Stimulated activated memory B cell treated with anti-CD40 and anti-IgM and Interleukin-4, amounts not matched to agents 10 μg/mL and 1 μg/mL and 100 μg/mL, for 72 hours (primary cell): ENCODE data around the gene SIPA1L3.
A peak's percentile ranks its signal among the peaks of the same experiment; 100 is the strongest.

Experiments used
- ATAC-seq: fragments of 150-1000 bp; cut with Tn5 transposase; 2 replicates; pipeline ENCODE4 v1.10.0; 2021
- H3K27ac Mint-ChIP-seq: one replicate; pipeline ENCODE4 v1.8.0; 2022; ENCODE audit warnings: mild to moderate bottlenecking, mixed read lengths
- H3K27me3 Mint-ChIP-seq: one replicate; pipeline ENCODE4 v1.8.0; 2022; ENCODE audit warnings: mixed read lengths
- H3K36me3 Mint-ChIP-seq: one replicate; pipeline ENCODE4 v1.8.0; 2022; ENCODE audit warnings: mixed read lengths
- H3K4me1 Mint-ChIP-seq: one replicate; pipeline ENCODE4 v1.8.0; 2022; ENCODE audit warnings: mixed read lengths
- H3K4me3 Mint-ChIP-seq: one replicate; pipeline ENCODE4 v1.8.0; 2022; ENCODE audit warnings: mild to moderate bottlenecking, moderate library complexity, mixed read lengths
- H3K9me3 Mint-ChIP-seq: one replicate; pipeline ENCODE4 v1.8.0; 2022; ENCODE audit warnings: mixed read lengths

The SIPA1L3 gene

DNA sequence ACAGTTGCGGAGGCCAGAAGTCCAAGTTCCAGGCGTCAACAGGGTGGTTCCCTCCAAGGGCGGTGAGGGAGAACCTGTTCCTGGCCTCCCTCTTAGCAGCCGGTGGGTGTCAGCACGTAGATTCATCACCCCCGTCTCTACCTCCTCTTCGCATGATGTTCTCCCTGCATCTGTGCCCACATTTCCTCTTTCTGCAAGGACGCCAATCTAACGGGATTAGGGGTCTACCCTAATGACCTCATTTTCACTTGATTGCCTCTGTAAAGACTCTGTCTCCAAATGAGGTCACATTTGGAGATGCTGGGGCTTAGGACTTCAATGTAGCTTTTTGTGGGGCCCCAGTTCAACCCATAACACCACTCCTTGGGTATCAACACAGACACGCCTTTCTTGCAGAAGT is 278.6 kb downstream of the SIPA1L3 start:
- H3K4me1 Mint-ChIP-seq = peaks cover 7% of the 10 kb centered on the region
- no peaks in the 10 kb centered on the region for H3K9me3 Mint-ChIP-seq
- H3K36me3 Mint-ChIP-seq = peaks cover 69% of the 10 kb centered on the region
- no peak for ATAC-seq
- no peak overlapping the region for H3K27ac Mint-ChIP-seq
- no peaks in the 10 kb centered on the region for H3K27me3 Mint-ChIP-seq
- H3K4me3 Mint-ChIP-seq = no peak overlapping the region

DNA sequence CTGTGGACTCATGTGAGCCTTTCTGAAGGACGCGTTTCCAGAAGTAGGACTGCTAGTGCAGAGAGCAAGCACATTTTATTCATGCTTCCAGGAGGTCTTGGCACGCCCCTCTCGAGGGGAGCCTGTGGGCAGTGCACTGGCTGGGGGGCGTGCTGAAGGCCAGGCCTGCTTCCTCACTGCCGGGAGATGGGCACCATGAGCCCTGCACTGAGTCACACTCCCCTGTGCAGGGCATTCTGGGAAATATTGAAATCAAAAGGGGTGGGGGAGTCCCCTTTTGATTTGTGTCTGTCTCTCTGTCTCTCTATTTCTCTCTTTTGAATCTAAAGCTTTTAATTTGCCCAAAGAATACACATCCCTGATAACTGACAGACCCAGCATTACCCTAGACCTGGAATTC is 283.1 kb downstream of the SIPA1L3 start:
- no peaks in the 10 kb centered on the region for H3K27me3 Mint-ChIP-seq
- ATAC-seq = peak; percentile 47
- peaks cover 8% of the 10 kb centered on the region for H3K4me1 Mint-ChIP-seq
- H3K36me3 Mint-ChIP-seq = peaks cover 71% of the 10 kb centered on the region
- H3K27ac Mint-ChIP-seq = no peak overlapping the region
- H3K4me3 Mint-ChIP-seq = no peak overlapping the region
- H3K9me3 Mint-ChIP-seq = no peaks in the 10 kb centered on the region

DNA sequence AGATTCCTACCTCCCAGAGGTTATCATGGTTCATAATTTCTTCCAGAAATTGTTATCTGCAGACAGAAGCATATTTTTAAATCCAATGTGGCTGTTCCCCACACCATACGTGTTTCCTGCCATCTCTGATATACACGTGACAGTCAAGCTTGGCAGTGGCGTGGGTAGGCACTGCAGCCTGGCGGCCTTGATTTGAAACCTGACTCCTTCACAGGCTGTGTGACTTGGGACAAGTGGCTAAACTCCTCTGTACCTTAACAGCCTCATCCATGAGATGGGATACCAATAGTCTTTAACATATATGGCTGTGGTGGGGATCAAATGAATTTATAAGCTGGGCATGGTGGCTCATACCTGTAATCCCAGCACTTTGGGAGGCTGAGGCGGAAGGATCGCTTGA is 283.8 kb downstream of the SIPA1L3 start:
- Mint-ChIP-seq H3K4me3 (no peak overlapping the region), H3K27ac (no peak overlapping the region), H3K9me3 (no peaks in the 10 kb centered on the region)

DNA sequence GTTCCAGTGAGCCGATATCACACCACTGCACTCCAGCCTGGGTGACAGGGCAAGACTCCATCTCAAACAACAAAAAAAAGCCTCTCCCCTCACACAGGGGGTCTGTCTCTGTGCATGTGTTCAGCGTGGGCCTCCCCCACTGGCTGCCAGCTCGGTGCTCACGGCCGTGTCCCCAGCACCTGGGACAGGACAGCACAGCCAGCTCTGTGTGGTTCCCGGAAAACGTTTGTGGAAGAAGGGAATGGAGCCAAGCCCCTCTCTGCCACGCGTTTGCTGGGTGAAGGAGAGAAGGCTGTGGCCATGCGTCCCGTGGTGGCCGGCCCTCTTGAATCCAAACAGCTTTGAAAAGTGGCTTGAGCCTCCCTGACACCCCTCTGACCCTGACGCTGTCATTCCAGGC is 284.7 kb downstream of the SIPA1L3 start:
- Mint-ChIP-seq H3K9me3 (no peaks in the 10 kb centered on the region), H3K27me3 (no peaks in the 10 kb centered on the region), H3K36me3 (peaks cover 77% of the 10 kb centered on the region), H3K4me1 (peaks cover 11% of the 10 kb centered on the region), H3K4me3 (no peak overlapping the region), H3K27ac (no peak overlapping the region)
- no peak for ATAC-seq

More for the DNA sequence above, 283.8 kb downstream of the SIPA1L3 start:
- Mint-ChIP-seq H3K27me3 (no peaks in the 10 kb centered on the region), H3K36me3 (peaks cover 72% of the 10 kb centered on the region), H3K4me1 (peaks cover 11% of the 10 kb centered on the region)
- no peak for ATAC-seq

DNA sequence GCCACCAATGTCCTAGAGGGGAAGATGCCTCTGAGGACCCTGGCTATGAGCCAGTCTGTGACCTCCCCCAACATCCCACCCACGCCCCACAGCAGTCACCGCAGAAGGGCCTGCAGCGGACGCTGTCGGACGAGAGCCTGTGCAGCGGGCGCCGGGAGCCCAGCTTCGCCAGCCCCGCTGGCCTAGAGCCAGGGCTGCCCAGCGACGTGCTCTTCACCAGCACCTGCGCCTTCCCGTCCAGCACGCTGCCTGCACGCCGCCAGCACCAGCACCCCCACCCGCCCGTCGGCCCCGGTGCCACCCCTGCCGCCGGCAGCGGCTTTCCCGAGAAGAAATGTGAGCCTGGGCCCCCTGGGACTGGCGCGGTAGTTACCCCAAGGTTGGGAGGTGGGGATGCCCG is 286.4 kb downstream of the SIPA1L3 start:
- Mint-ChIP-seq H3K27ac (no peak overlapping the region), H3K27me3 (no peaks in the 10 kb centered on the region), H3K36me3 (peaks cover 94% of the 10 kb centered on the region), H3K9me3 (no peaks in the 10 kb centered on the region), H3K4me1 (peaks cover 11% of the 10 kb centered on the region), H3K4me3 (no peak overlapping the region)
- no peak for ATAC-seq

DNA sequence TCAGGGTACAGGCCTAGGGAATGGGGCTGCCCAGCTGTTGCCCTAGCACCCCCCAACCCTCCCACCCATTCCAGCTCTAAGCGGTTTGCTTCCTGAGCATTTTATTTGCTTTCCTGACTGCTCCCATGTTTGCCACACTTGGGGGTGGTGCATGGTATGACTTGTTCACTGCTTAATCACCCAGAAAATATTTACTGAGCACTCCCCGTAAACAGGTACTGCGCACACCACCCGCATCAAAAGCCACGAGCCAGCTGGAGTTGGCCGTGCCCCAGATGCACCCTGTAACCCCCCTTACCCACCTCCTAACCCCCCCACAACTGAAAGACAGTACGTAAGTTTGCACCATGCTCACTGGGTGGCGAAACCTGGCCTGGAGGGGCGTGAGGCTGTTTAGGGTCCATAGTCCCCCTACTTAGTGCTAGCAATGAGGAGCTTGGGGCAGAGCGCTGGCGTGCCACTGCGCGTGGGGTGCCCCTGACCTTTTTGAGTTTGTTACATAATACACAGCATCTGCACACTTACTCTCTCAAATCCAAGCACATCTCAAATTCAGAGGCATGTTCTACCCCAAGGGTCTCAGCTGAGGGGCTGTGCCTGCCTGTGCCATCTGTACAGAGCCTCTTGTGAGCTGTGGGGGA is 287.2 kb downstream of the SIPA1L3 start:
- H3K36me3 Mint-ChIP-seq = peaks cover 95% of the 10 kb centered on the region
- H3K27ac Mint-ChIP-seq = no peak overlapping the region
- ATAC-seq = no peak
- no peaks in the 10 kb centered on the region for H3K9me3 Mint-ChIP-seq
- H3K4me1 Mint-ChIP-seq = peaks cover 6% of the 10 kb centered on the region
- H3K27me3 Mint-ChIP-seq = no peaks in the 10 kb centered on the region
- no peak overlapping the region for H3K4me3 Mint-ChIP-seq

DNA sequence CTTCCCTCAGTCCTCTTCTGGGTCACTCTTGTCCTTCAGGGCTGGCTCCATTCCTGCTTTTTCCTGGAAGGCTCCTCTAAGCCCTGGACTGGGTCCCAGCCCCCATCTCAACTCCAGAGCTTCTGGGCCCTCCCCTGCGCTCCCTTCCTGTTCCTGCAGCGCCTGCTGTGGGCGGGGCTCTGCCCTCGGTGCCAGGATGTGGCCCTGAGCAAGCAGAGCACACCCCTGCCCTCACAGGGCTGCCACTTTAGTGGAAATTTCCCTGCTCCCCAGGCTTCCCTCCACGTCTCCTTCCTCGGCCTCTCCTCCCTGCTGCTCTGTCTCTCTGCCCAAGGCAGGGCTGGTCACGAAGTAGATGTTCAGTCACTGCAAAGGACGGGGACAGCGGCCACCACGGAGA is 288.2 kb downstream of the SIPA1L3 start:
- ATAC-seq = no peak
- Mint-ChIP-seq H3K4me1 (peaks cover 5% of the 10 kb centered on the region), H3K27ac (no peak overlapping the region), H3K9me3 (no peaks in the 10 kb centered on the region), H3K36me3 (peaks cover 92% of the 10 kb centered on the region), H3K27me3 (no peaks in the 10 kb centered on the region), H3K4me3 (no peak overlapping the region)

DNA sequence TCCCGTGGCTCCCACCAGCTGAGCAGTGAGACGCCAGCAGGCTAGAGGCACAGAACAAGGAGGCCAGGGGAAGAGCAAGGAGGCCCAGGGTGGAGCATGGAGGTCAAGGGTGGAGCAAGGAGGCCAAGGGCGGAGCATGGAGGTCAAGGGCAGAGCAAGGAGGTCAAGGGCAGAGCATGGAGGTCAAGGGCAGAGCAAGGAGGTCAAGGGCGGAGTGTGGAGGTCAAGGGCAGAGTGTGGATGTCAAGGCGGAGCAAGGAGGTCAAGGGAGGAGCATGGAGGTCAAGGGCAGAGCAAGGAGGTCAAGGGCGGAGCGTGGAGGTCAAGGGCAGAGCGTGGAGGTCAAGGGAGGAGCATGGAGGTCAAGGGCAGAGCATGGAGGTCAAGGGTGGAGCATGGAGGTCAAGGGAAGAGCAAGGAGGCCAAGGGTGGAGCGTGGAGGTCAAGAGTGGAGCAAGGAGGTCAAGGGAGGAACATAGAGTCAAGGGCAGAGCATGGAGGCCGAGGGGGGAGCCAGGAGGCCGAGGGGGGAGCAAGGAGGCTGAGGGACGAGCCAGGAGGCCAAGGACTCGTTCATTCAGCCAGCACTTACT is 289.3 kb downstream of the SIPA1L3 start:
- Mint-ChIP-seq H3K9me3 (no peaks in the 10 kb centered on the region), H3K4me1 (peaks cover 5% of the 10 kb centered on the region), H3K27me3 (no peaks in the 10 kb centered on the region), H3K4me3 (no peak overlapping the region), H3K27ac (no peak overlapping the region), H3K36me3 (peaks cover 89% of the 10 kb centered on the region)
- ATAC-seq = no peak

DNA sequence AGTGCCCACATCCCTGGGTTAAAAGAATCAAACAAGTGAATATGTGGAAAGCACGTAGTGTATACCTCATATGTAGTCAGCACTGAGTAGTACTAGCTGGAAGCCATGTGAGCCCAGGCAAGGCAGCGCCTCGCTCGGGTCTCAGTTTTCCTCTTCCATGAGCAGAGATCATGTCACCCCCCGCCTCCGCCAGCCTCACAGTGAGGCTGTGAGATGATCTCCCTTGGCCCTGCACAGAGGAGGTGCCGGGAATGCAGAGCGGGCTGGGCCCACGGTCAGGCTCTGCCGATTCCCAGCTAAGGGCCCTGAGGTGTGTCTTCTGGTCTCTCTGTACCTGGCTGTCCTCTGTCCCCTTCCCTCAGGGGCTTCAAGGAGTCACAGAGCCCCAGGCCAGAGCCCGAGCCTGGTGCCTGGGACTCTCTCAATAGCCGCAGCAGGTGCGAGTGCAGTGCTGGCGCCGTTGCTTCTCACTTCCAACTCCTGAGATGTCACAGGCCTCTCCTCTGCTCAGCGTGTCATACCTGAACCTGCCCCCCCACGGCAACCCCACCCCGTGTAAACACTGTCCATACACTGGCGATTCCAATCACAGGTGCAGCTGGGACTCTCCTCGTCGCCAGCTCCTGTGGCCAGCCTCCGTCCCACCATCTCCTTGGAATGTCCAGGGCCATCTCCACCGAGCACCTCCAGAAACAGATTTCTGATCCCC is 290.1 kb downstream of the SIPA1L3 start:
- Mint-ChIP-seq H3K27me3 (no peaks in the 10 kb centered on the region), H3K9me3 (no peaks in the 10 kb centered on the region), H3K36me3 (peaks cover 89% of the 10 kb centered on the region), H3K27ac (no peak overlapping the region), H3K4me3 (no peak overlapping the region), H3K4me1 (peaks cover 5% of the 10 kb centered on the region)
- ATAC-seq = no peak

DNA sequence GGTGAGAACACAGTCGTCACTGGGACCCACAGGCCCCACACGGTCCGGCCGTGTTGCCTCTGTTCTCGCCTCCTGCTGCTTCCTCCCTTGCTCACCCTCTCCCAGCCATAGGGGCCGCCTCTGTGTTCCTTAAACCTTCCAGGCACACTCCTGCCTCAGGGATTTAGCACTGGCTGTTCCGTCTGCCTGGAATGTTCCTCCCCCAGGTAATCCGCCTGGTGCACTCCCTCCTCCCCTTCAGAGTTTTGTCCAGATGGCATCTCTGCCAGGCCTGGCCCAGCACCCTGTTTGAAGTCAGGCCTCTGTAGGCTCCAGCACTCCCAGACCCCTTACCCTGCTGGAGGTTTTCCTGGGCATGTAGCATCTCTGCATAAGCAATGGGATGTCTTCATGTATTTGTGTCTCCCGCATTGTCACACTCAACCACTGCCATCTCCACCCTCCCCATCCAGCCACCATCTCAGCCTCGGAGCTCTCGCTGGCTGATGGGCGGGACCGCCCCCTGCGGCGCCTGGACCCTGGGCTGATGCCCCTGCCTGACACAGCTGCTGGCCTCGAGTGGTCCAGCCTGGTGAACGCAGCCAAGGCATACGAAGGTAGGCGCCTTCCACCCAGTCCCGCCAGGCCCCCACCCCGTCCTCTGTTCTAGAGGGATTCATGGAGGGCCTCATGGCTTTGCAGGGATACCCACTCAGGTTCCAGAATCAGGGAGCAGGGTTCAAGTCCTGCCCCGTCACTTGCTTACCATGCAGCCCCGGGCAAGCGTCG is 291.1 kb downstream of the SIPA1L3 start:
- Mint-ChIP-seq H3K36me3 (peaks cover 89% of the 10 kb centered on the region), H3K27me3 (no peaks in the 10 kb centered on the region), H3K9me3 (no peaks in the 10 kb centered on the region), H3K4me1 (peaks cover 5% of the 10 kb centered on the region), H3K4me3 (no peak overlapping the region), H3K27ac (no peak overlapping the region)
- ATAC-seq = no peak

DNA sequence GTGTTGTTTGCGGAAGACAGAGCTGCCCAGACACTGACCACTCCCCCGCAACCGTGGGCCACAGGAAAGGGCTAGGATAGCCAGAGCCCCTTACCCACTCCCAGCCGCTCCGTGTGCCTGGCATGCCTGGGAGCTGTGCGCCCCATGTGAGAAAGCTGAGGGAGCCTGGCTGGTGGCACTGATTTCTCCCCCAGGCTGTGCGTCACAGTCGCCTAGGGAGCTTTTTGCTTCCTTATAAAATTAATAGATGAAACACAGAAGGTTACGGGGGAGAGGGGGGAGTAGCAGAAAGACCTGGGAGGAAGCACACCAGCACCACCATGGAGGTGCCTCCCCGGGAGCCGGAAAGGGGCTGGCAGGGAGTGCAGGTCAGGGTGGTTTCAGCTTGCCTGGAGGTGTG is 292.3 kb downstream of the SIPA1L3 start:
- H3K27me3 Mint-ChIP-seq = no peaks in the 10 kb centered on the region
- no peak for ATAC-seq
- no peaks in the 10 kb centered on the region for H3K9me3 Mint-ChIP-seq
- H3K4me3 Mint-ChIP-seq = no peak overlapping the region
- H3K36me3 Mint-ChIP-seq = peaks cover 88% of the 10 kb centered on the region
- H3K4me1 Mint-ChIP-seq = peaks cover 5% of the 10 kb centered on the region
- H3K27ac Mint-ChIP-seq = no peak overlapping the region

DNA sequence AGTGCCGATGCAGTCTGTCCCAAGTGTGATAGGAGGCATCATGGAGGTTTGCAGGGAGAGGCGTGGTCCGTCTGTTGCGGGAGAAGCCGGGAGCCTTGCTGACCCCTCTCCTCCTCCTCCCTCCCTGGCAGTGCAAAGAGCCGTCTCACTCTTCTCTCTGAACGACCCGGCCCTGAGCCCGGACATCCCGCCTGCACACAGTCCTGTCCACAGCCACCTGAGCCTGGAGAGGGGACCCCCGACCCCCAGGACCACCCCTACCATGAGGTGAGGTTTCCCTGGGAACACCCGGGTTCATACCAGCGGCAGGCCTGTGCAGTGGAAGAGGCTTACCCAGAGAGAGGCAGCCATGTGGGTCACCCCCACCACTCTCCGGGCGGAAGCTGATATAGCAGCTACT is 294.7 kb downstream of the SIPA1L3 start:
- no peak for ATAC-seq
- H3K36me3 Mint-ChIP-seq = peaks cover 85% of the 10 kb centered on the region

DNA sequence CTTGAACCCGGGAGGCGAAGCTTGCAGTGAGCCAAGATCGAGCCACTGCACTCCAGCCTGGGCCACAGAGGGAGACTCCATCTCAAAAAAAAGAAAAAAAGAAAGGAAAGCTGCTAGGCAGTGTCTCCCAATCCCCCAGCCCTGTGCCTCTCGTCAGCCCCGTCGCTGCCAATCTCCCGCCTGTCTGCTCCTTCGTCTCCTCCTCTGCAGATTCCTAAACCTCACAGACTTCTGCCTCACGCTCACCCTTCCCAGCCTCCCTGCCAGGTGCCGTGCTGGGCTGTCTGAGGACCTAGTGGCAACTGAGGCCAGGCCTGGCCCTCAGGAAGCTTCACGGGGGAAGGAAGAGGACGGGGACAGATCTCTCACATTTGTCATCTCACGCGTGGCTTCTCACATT is 295.5 kb downstream of the SIPA1L3 start:
- no peaks in the 10 kb centered on the region for H3K9me3 Mint-ChIP-seq
- no peaks in the 10 kb centered on the region for H3K4me1 Mint-ChIP-seq
- H3K36me3 Mint-ChIP-seq = peaks cover 84% of the 10 kb centered on the region
- ATAC-seq = no peak
- H3K4me3 Mint-ChIP-seq = no peak overlapping the region
- H3K27me3 Mint-ChIP-seq = no peaks in the 10 kb centered on the region
- no peak overlapping the region for H3K27ac Mint-ChIP-seq

More for the DNA sequence above, 294.7 kb downstream of the SIPA1L3 start:
- Mint-ChIP-seq H3K27me3 (no peaks in the 10 kb centered on the region), H3K9me3 (no peaks in the 10 kb centered on the region), H3K4me3 (no peak overlapping the region), H3K27ac (no peak overlapping the region), H3K4me1 (no peaks in the 10 kb centered on the region)

DNA sequence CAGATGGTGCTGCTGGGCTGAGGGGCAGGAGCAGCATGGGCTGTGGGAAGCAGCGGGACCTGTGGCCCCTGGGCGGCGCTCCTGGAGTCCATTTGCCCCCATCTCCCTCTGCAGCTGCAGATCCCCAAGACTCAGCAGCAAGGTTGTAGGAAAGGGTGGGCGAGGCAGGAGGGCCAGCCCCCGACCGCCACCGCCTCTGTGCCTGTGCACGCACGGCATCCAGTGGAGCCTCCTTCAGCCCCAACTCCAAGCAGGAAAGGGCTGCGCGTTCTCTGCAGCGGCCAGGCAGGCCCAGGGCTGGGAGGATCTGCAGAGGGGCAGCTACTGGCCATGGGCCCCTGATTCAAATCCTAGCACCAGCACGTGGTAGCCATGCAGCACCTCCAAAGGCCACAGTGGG is 296.2 kb downstream of the SIPA1L3 start:
- peaks cover 3% of the 10 kb centered on the region for H3K27me3 Mint-ChIP-seq
- H3K9me3 Mint-ChIP-seq = no peaks in the 10 kb centered on the region
- H3K36me3 Mint-ChIP-seq = peaks cover 81% of the 10 kb centered on the region
- no peaks in the 10 kb centered on the region for H3K4me1 Mint-ChIP-seq
- H3K4me3 Mint-ChIP-seq = no peak overlapping the region
- no peak overlapping the region for H3K27ac Mint-ChIP-seq
- no peak for ATAC-seq

DNA sequence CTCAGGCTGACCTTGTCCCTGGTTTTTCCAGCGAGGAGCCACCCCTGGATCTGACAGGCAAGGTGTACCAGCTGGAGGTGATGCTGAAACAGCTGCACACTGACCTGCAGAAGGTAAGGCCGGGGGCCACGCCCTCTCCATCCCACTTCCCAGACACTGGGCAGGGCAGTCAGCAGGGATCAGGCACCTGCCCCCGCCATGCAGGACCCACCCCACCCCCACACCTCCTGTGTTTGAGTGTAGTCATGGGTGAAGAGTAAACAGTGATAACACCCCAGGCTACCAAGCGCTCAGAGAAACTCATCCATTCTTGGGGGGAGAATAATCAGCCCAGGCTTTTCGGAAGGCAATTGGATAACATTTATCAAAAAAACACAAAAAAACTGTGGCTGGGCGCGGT is 297.1 kb downstream of the SIPA1L3 start:
- peaks cover 76% of the 10 kb centered on the region for H3K36me3 Mint-ChIP-seq
- H3K27me3 Mint-ChIP-seq = peaks cover 8% of the 10 kb centered on the region
- no peak overlapping the region for H3K27ac Mint-ChIP-seq
- no peaks in the 10 kb centered on the region for H3K9me3 Mint-ChIP-seq
- no peak for ATAC-seq
- no peak overlapping the region for H3K4me3 Mint-ChIP-seq
- no peaks in the 10 kb centered on the region for H3K4me1 Mint-ChIP-seq
